ENCODE data around the gene GSDME. TPM values are rescaled to one million over a fixed set of nuclear protein-coding genes. Genes with fewer than 3 reads are reported as not detected.

The GSDME gene
- total and polyA plus RNA-seq, 2 of the 4 experiments (the other 2 are of a cell fraction) = 75.2 to 78.7 TPM

DNA sequence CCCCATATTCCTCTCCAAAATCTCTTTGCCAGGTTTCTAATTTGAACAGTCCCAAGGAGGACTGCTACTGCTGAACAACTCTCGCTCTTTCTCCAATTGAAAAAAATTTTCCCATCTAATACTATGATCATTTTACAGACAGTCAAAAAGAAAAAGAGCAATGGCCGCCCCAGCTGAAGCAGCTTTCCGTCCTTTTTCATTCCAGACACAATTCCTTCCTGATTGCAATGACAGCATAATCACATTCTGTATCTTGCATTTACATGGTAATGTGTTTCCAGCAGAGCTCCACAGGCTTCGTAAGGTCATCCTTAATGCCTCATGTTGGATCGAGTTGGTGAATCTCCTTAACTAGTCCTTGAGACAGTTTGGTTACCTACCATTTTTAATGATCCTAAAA lies 45.0 kb upstream of the GSDME start:
- Histone ChIP-seq H4K8ac (ENCODE audit: low read depth in 2 of 2, low read length in 2 of 2) (no peak overlapping the region), H3K18ac (ENCODE audit: low read depth, low read length) (no peak overlapping the region; the same call in 1 of the 2 replicates), H3K56ac (ENCODE audit: extremely low read depth, insufficient read depth, low read length) (no peak overlapping the region), H4K5ac (ENCODE audit: low read depth, low read length) (no peak overlapping the region), H3K27me3 (ENCODE audit: control insufficient read depth, insufficient read depth, low read length) (no peaks in the 10 kb centered on the region), H2BK20ac (ENCODE audit: low read depth, low read length) (no peak overlapping the region), H3K27ac (ENCODE audit: insufficient read depth, low read length) (peak overlapping the region; percentile 60), H4K91ac (ENCODE audit: insufficient read depth, low read depth, low read length) (no peak overlapping the region), H3K79me1 (ENCODE audit: low read depth in 1 of 2, low read length in 2 of 2) (no peaks in the 10 kb centered on the region), H3K36me3 (ENCODE audit: control insufficient read depth, insufficient read depth, low read length) (peaks cover 7% of the 10 kb centered on the region), H4K20me1 (ENCODE audit: insufficient read depth, low read length) (no peaks in the 10 kb centered on the region), H2BK120ac (ENCODE audit: low read depth, low read length) (no peak overlapping the region), H3K4me3 (ENCODE audit: insufficient read depth, low read depth, low read length) (no peak overlapping the region), H3K9ac (ENCODE audit: low read depth, low read length) (no peak overlapping the region), H2AFZ (replicated peaks; ENCODE audit: low read length, poor library complexity) (no peak overlapping the region), H3K14ac (replicated peaks; ENCODE audit: low read depth, low read length) (no peak overlapping the region), H2AK9ac (replicated peaks; ENCODE audit: low read depth, low read length, poor library complexity) (no peak overlapping the region), H3K9me1 (ENCODE audit: insufficient read depth, low read length) (no peaks in the 10 kb centered on the region), H2BK5ac (ENCODE audit: low read depth, low read length, poor library complexity, severe bottlenecking) (no peak overlapping the region), H3K4me2 (ENCODE audit: low read depth, low read length) (no peak overlapping the region), H2AK5ac (ENCODE audit: low read depth, low read length) (no peak overlapping the region), H3K4ac (ENCODE audit: low read depth, low read length) (no peak overlapping the region), H3K9me3 (ENCODE audit: control insufficient read depth, insufficient read depth, low read length) (no peaks in the 10 kb centered on the region), H2BK15ac (ENCODE audit: low read depth, low read length) (no peak overlapping the region), H3K23ac (ENCODE audit: low read depth, low read length) (no peak overlapping the region), H3K4me1 (ENCODE audit: control insufficient read depth, insufficient read depth, low read length) (peaks cover 4% of the 10 kb centered on the region; the same call in 1 of the 2 replicates)
- intact Hi-C loops (cut with micrococcal nuclease) = loop anchor here (10.0 kb wide), 1 partner anchor 97 kb away; no protein-coding TSS in a partner anchor
- DNase-seq (no peak), ATAC-seq (ENCODE audit: low read depth) (peak; percentile 27; the same call in 1 of the 2 replicates)
- TF ChIP-seq RAD21 (IDR thresholded peaks at IDR 0.05; ENCODE audit: low read length) (no peak), MXI1 (IDR thresholded peaks at IDR 0.05; ENCODE audit: borderline replicate concordance, low read depth, low read length) (no peak), BHLHE40 (IDR thresholded peaks at IDR 0.05; ENCODE audit: low read depth, low read length) (no peak), MAFK (IDR thresholded peaks at IDR 0.05; ENCODE audit: low read depth, low read length) (no peak), MAZ (IDR thresholded peaks at IDR 0.05; ENCODE audit: borderline replicate concordance, low read depth, low read length) (no peak), CHD1 (IDR thresholded peaks at IDR 0.05; ENCODE audit: low read depth, low read length) (no peak)
- TF ChIP-seq, protein P1, sequence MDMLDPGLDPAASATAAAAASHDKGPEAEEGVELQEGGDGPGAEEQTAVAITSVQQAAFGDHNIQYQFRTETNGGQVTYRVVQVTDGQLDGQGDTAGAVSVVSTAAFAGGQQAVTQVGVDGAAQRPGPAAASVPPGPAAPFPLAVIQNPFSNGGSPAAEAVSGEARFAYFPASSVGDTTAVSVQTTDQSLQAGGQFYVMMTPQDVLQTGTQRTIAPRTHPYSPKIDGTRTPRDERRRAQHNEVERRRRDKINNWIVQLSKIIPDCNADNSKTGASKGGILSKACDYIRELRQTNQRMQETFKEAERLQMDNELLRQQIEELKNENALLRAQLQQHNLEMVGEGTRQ (IDR thresholded peaks at IDR 0.05; ENCODE audit: low read depth, low read length) = no peak
- in situ Hi-C loops (cut with MboI; ENCODE audit: low sequenced_read_pairs) = no loop called here
- dilution Hi-C loops (cut with HindIII; ENCODE audit: low sequenced_read_pairs, unreplicated experiment) = loop anchor here (25.0 kb wide), 1 partner anchor 285 kb away; no protein-coding TSS in a partner anchor
- CTCF ChIA-PET = interaction anchor here (1.5 to 3.2 kb wide), 2 partner anchors 11 to 292 kb away, joined by 3 to 11 read pairs; no protein-coding TSS in a partner anchor
- WGBS, 2 experiments (ENCODE audit: extremely low coverage in 2 of 2, insufficient read length in 1 of 2) = 90% methylated on average over 2 of the region's 5 CpGs; no CpG with 5 or more reads in 1 of the 2 experiments
- POLR2A ChIA-PET (ENCODE audit: unreplicated experiment) = no interaction called here
- no TSS peak for BruUV-seq (replicated peaks)
